GM23338 (cell line): ENCODE results near the gene ABHD15. TPM values are rescaled to one million over a fixed set of nuclear protein-coding genes. Genes with fewer than 3 reads are reported as not detected.

ENCODE experiments used
- ATAC-seq: fragments of 200-7000 bp; cut with Tn5 transposase; 3 replicates; pipeline ENCODE4 v1.9.1; 2020
- DNase-seq: peaks from one replicate; pipeline ENCODE4 v3.0.0-alpha.2; 2015; ENCODE audit warnings: low spot score
- H2AFZ ChIP-seq: fragments of 200-600 bp; sonication (generic); 2 replicates; pipeline ENCODE4 v1.8.0; 2016; ENCODE audit warnings: antibody characterized with exemption, mild to moderate bottlenecking, moderate library complexity
- H3F3A ChIP-seq: fragments of 200-600 bp; sonication (generic); replicated peaks from 2 replicates; pipeline ENCODE4 v1.8.0; 2017; ENCODE audit warnings: antibody characterized with exemption, mixed run types, low read depth
- H3K27ac ChIP-seq: fragments of 200-600 bp; sonication (generic); 2 replicates; pipeline ENCODE4 v1.6.1; 2016; ENCODE audit warnings: low read depth
- H3K27me3 ChIP-seq: fragments of 200-600 bp; sonication (generic); 2 replicates; pipeline ENCODE4 v1.8.0; 2016; ENCODE audit warnings: mild to moderate bottlenecking, mixed run types, moderate library complexity; ENCODE audit not compliant: insufficient read depth
- H3K36me3 ChIP-seq: fragments of 200-600 bp; sonication (generic); 2 replicates; pipeline ENCODE4 v1.8.0; 2016; ENCODE audit warnings: mild to moderate bottlenecking; ENCODE audit not compliant: insufficient read depth
- H3K4me1 ChIP-seq: fragments of 200-600 bp; sonication (generic); 2 replicates; pipeline ENCODE4 v1.8.0; 2016; ENCODE audit warnings: mild to moderate bottlenecking, moderate library complexity; ENCODE audit not compliant: insufficient read depth
- H3K4me2 ChIP-seq: fragments of 200-600 bp; sonication (generic); 2 replicates; pipeline ENCODE4 v1.7.1; 2017; ENCODE audit warnings: mixed run types
- H3K4me3 ChIP-seq: fragments of 200-600 bp; sonication (generic); 2 replicates; pipeline ENCODE4 v1.6.1; 2016; ENCODE audit warnings: mixed run types
- H3K79me2 ChIP-seq: fragments of 200-600 bp; sonication (generic); replicated peaks from 2 replicates; pipeline ENCODE4 v1.8.0; 2017; ENCODE audit warnings: mild to moderate bottlenecking; ENCODE audit not compliant: insufficient read depth
- H3K9me2 ChIP-seq: fragments of 200-600 bp; sonication (generic); 2 replicates; pipeline ENCODE4 v1.8.0; 2017; ENCODE audit not compliant: insufficient read depth
- H4K20me1 ChIP-seq: fragments of 200-600 bp; sonication (generic); replicated peaks from 2 replicates; pipeline ENCODE4 v1.8.0; 2017; ENCODE audit warnings: mild to moderate bottlenecking; ENCODE audit not compliant: insufficient read depth
- H3K27ac Mint-ChIP-seq: 2 replicates; pipeline ENCODE4 v1.8.0; 2020; ENCODE audit warnings: inconsistent platforms, mild to moderate bottlenecking, moderate library complexity, mixed read lengths
- H3K27me3 Mint-ChIP-seq: 3 replicates; pipeline ENCODE4 v1.8.0; 2022; ENCODE audit warnings: low read depth, mild to moderate bottlenecking, moderate library complexity, mixed read lengths, inconsistent platforms; ENCODE audit not compliant: insufficient read depth, poor library complexity
- H3K36me3 Mint-ChIP-seq: 3 replicates; pipeline ENCODE4 v1.8.0; 2021; ENCODE audit warnings: low read depth, mild to moderate bottlenecking, inconsistent platforms, moderate library complexity, mixed read lengths
- H3K4me1 Mint-ChIP-seq: 3 replicates; pipeline ENCODE4 v1.8.0; 2020; ENCODE audit warnings: mild to moderate bottlenecking, inconsistent platforms, mixed read lengths
- H3K4me3 Mint-ChIP-seq: 3 replicates; pipeline ENCODE4 v1.8.0; 2021; ENCODE audit warnings: moderate library complexity, mild to moderate bottlenecking, inconsistent platforms, mixed read lengths
- H3K9me3 Mint-ChIP-seq: 3 replicates; pipeline ENCODE4 v1.8.0; 2020; ENCODE audit warnings: moderate library complexity, mild to moderate bottlenecking, inconsistent platforms, mixed read lengths
- CREB1 ChIP-seq: fragments of 250-450 bp; sonication (Bioruptor Pico); IDR thresholded peaks from 2 replicates; pipeline ENCODE4 v1.5.0; 2020; ENCODE audit warnings: low read depth, mild to moderate bottlenecking, moderate library complexity
- EZH2 ChIP-seq: fragments of 200-600 bp; sonication (generic); IDR thresholded peaks from one replicate; pipeline ENCODE4 v1.8.0; 2017; ENCODE audit warnings: antibody characterized with exemption, mild to moderate bottlenecking, low read depth; ENCODE audit not compliant: unreplicated experiment
- EZH2phosphoT487 ChIP-seq: fragments of 200-600 bp; sonication (generic); IDR thresholded peaks from one replicate; pipeline ENCODE4 v1.8.1; 2018; ENCODE audit warnings: antibody characterized with exemption; ENCODE audit not compliant: unreplicated experiment
- JUNB ChIP-seq: IDR thresholded peaks from one replicate; pipeline ENCODE4 v1.6.1; 2016; ENCODE audit warnings: antibody characterized with exemption; ENCODE audit not compliant: unreplicated experiment
- NANOG ChIP-seq: IDR thresholded peaks from 2 replicates; pipeline ENCODE4 v1.6.1; 2016; ENCODE audit warnings: antibody characterized with exemption, borderline replicate concordance
- POLR2AphosphoS5 ChIP-seq: IDR thresholded peaks from 2 replicates; pipeline ENCODE4 v1.6.1; 2016; ENCODE audit warnings: antibody characterized with exemption, low read depth
- STAT1 ChIP-seq: IDR thresholded peaks from one replicate; pipeline ENCODE4 v1.6.1; 2016; ENCODE audit warnings: antibody characterized with exemption; ENCODE audit not compliant: unreplicated experiment
- ZNF114 ChIP-seq: fragments of 250-450 bp; sonication (Bioruptor Pico); IDR thresholded peaks from 2 replicates; pipeline ENCODE4 v1.5.0; 2020; ENCODE audit warnings: mild to moderate bottlenecking, moderate library complexity
- ZNF331 ChIP-seq: fragments of 250-450 bp; sonication (Bioruptor Pico); IDR thresholded peaks from 2 replicates; pipeline ENCODE4 v1.5.0; 2020; ENCODE audit warnings: low read depth, mild to moderate bottlenecking, moderate library complexity
- polyA plus RNA-seq: library from polyadenylated mRNA; unstranded; fragments of >200 nt; fragmentation: Nextera tagmentation; extraction: Ambion mirVana; gene quantifications from 2 replicates; pipeline ENCODE4 v1.2.1, GENCODE V29; 2016
- total RNA-seq: library from RNA; depleted of rRNA; stranded (reverse); fragments of >200 nt; shearing (Covaris generic); gene quantifications from 2 replicates; pipeline ENCODE4 v1.2.3, GENCODE V29; 2014
- TF ChIP-seq, protein P1 (sequence below): IDR thresholded peaks from 2 replicates; pipeline ENCODE4 v1.6.1; 2016; ENCODE audit warnings: antibody characterized with exemption
- TF ChIP-seq, protein P2 (sequence below): IDR thresholded peaks from one replicate; pipeline ENCODE4 v1.6.1; 2018; ENCODE audit warnings: antibody characterized with exemption; ENCODE audit not compliant: unreplicated experiment
- TF ChIP-seq, protein P3 (sequence below): fragments of 250-450 bp; sonication (Bioruptor Pico); IDR thresholded peaks from 2 replicates; pipeline ENCODE4 v1.5.0; 2020; ENCODE audit warnings: mild to moderate bottlenecking, moderate library complexity

The ABHD15 gene
- total and polyA plus RNA-seq, 2 experiments from 2014 or later = 0.27 to 2.5 TPM

DNA sequence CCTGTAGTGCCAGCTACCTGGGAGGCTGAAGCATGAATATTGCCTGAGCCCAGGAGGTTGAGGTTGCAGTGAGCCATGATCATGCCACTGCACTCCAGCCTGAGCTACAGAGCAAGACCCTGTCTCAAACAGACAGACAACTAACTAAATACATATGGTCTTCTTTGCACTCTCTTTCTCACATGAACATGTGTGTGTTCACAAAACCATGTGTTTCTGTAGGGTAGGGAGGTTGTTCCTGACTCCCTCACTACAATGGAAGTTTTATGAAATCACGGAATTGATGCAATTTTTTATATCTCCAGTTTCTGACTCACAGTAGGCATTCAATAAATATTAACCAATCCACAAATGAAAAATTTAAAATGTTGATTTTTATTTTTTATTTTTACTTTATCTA, 48.5 kb downstream of the ABHD15 start (continued):
- TF ChIP-seq, protein P1, sequence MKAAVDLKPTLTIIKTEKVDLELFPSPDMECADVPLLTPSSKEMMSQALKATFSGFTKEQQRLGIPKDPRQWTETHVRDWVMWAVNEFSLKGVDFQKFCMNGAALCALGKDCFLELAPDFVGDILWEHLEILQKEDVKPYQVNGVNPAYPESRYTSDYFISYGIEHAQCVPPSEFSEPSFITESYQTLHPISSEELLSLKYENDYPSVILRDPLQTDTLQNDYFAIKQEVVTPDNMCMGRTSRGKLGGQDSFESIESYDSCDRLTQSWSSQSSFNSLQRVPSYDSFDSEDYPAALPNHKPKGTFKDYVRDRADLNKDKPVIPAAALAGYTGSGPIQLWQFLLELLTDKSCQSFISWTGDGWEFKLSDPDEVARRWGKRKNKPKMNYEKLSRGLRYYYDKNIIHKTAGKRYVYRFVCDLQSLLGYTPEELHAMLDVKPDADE = no peak
- no peak for TF ChIP-seq ZNF331 (CRISPR knock-in tag)
- no peak for TF ChIP-seq EZH2phosphoT487
- TF ChIP-seq ZNF114 (CRISPR knock-in tag) = no peak

DNA sequence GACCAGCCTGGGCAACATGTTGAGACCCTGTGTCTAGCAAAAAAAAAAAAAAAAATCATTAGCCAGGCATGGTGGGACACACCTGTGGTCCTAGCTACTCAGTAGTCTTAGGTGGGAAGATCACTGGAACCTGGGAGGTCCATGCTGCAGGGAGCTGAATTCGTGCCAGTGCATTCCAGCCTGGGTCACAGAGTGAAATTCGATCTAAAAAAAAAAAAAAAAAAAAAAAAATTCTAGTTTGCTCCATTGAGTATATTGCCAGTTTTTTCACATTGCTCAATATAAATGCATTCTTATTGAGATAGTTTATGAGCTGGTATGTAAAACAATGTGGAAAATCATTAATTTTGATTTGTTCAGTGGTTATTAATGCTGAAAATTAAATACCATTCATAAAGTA, 52.0 kb downstream of the ABHD15 start:
- Histone ChIP-seq H3F3A (no peaks in the 10 kb centered on the region), H3K36me3 (peaks cover 28% of the 10 kb centered on the region), H3K4me3 (no peak overlapping the region), H3K4me2 (no peak overlapping the region), H2AFZ (no peak overlapping the region), H3K9me2 (no peaks in the 10 kb centered on the region), H3K27me3 (no peaks in the 10 kb centered on the region), H3K4me1 (no peaks in the 10 kb centered on the region), H4K20me1 (peaks cover 6% of the 10 kb centered on the region; the same call in 1 of the 2 replicates), H3K27ac (no peak overlapping the region), H3K79me2 (no peaks in the 10 kb centered on the region)
- Mint-ChIP-seq H3K27ac (no peak overlapping the region), H3K9me3 (no peaks in the 10 kb centered on the region), H3K36me3 (peaks cover 68% of the 10 kb centered on the region), H3K27me3 (no peaks in the 10 kb centered on the region), H3K4me1 (no peaks in the 10 kb centered on the region), H3K4me3 (no peak overlapping the region)
- DNase-seq (no peak), ATAC-seq (no peak)
- TF ChIP-seq, protein P1 = no peak
- TF ChIP-seq JUNB = no peak
- no peak for TF ChIP-seq ZNF331 (CRISPR knock-in tag)
- TF ChIP-seq STAT1 = no peak
- TF ChIP-seq, protein P2, sequence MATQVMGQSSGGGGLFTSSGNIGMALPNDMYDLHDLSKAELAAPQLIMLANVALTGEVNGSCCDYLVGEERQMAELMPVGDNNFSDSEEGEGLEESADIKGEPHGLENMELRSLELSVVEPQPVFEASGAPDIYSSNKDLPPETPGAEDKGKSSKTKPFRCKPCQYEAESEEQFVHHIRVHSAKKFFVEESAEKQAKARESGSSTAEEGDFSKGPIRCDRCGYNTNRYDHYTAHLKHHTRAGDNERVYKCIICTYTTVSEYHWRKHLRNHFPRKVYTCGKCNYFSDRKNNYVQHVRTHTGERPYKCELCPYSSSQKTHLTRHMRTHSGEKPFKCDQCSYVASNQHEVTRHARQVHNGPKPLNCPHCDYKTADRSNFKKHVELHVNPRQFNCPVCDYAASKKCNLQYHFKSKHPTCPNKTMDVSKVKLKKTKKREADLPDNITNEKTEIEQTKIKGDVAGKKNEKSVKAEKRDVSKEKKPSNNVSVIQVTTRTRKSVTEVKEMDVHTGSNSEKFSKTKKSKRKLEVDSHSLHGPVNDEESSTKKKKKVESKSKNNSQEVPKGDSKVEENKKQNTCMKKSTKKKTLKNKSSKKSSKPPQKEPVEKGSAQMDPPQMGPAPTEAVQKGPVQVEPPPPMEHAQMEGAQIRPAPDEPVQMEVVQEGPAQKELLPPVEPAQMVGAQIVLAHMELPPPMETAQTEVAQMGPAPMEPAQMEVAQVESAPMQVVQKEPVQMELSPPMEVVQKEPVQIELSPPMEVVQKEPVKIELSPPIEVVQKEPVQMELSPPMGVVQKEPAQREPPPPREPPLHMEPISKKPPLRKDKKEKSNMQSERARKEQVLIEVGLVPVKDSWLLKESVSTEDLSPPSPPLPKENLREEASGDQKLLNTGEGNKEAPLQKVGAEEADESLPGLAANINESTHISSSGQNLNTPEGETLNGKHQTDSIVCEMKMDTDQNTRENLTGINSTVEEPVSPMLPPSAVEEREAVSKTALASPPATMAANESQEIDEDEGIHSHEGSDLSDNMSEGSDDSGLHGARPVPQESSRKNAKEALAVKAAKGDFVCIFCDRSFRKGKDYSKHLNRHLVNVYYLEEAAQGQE = no peak
- no peak for TF ChIP-seq EZH2phosphoT487
- no peak for TF ChIP-seq ZNF114 (CRISPR knock-in tag)
- no peak for TF ChIP-seq POLR2AphosphoS5
- TF ChIP-seq CREB1 (CRISPR knock-in tag) = no peak
- TF ChIP-seq NANOG = no peak
- TF ChIP-seq, protein P3, sequence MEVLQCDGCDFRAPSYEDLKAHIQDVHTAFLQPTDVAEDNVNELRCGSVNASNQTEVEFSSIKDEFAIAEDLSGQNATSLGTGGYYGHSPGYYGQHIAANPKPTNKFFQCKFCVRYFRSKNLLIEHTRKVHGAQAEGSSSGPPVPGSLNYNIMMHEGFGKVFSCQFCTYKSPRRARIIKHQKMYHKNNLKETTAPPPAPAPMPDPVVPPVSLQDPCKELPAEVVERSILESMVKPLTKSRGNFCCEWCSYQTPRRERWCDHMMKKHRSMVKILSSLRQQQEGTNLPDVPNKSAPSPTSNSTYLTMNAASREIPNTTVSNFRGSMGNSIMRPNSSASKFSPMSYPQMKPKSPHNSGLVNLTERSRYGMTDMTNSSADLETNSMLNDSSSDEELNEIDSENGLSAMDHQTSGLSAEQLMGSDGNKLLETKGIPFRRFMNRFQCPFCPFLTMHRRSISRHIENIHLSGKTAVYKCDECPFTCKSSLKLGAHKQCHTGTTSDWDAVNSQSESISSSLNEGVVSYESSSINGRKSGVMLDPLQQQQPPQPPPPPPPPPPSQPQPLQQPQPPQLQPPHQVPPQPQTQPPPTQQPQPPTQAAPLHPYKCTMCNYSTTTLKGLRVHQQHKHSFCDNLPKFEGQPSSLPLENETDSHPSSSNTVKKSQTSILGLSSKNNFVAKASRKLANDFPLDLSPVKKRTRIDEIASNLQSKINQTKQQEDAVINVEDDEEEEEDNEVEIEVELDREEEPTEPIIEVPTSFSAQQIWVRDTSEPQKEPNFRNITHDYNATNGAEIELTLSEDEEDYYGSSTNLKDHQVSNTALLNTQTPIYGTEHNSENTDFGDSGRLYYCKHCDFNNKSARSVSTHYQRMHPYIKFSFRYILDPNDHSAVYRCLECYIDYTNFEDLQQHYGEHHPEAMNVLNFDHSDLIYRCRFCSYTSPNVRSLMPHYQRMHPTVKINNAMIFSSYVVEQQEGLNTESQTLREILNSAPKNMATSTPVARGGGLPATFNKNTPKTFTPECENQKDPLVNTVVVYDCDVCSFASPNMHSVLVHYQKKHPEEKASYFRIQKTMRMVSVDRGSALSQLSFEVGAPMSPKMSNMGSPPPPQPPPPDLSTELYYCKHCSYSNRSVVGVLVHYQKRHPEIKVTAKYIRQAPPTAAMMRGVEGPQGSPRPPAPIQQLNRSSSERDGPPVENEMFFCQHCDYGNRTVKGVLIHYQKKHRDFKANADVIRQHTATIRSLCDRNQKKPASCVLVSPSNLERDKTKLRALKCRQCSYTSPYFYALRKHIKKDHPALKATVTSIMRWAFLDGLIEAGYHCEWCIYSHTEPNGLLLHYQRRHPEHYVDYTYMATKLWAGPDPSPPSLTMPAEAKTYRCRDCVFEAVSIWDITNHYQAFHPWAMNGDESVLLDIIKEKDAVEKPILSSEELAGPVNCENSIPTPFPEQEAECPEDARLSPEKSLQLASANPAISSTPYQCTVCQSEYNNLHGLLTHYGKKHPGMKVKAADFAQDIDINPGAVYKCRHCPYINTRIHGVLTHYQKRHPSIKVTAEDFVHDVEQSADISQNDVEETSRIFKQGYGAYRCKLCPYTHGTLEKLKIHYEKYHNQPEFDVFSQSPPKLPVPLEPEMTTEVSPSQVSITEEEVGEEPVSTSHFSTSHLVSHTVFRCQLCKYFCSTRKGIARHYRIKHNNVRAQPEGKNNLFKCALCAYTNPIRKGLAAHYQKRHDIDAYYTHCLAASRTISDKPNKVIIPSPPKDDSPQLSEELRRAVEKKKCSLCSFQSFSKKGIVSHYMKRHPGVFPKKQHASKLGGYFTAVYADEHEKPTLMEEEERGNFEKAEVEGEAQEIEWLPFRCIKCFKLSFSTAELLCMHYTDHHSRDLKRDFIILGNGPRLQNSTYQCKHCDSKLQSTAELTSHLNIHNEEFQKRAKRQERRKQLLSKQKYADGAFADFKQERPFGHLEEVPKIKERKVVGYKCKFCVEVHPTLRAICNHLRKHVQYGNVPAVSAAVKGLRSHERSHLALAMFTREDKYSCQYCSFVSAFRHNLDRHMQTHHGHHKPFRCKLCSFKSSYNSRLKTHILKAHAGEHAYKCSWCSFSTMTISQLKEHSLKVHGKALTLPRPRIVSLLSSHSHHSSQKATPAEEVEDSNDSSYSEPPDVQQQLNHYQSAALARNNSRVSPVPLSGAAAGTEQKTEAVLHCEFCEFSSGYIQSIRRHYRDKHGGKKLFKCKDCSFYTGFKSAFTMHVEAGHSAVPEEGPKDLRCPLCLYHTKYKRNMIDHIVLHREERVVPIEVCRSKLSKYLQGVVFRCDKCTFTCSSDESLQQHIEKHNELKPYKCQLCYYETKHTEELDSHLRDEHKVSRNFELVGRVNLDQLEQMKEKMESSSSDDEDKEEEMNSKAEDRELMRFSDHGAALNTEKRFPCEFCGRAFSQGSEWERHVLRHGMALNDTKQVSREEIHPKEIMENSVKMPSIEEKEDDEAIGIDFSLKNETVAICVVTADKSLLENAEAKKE (CRISPR knock-in tag) = no peak
- no peak for TF ChIP-seq EZH2
